NOMO-1 (cell line): ENCODE results near the gene FANCD2.
A peak's percentile ranks its signal among the peaks of the same experiment; 100 is the strongest.
"Not testable (repeated sequence)": the region's sequence is repeated elsewhere in the genome, so short reads cannot be mapped to it uniquely, and the experiment has no call there.

ENCODE experiments used
- DNase-seq, 2 experiments: peaks; one replicate each; lab custom pipeline; 2025; ENCODE audit not compliant: unreplicated experiment in 2 of 2; lab: John Stamatoyannopoulos, UW

Gene FANCD2

GRCh38 chr3:10012106-10012505 lies 14.1 kb upstream of the FANCD2 start:
- no peak for DNase-seq

GRCh38 chr3:10015461-10015904 lies 10.8 kb upstream of the FANCD2 start:
- DNase-seq, result peak in 1 of 2 experiments; percentile 5

DNA sequence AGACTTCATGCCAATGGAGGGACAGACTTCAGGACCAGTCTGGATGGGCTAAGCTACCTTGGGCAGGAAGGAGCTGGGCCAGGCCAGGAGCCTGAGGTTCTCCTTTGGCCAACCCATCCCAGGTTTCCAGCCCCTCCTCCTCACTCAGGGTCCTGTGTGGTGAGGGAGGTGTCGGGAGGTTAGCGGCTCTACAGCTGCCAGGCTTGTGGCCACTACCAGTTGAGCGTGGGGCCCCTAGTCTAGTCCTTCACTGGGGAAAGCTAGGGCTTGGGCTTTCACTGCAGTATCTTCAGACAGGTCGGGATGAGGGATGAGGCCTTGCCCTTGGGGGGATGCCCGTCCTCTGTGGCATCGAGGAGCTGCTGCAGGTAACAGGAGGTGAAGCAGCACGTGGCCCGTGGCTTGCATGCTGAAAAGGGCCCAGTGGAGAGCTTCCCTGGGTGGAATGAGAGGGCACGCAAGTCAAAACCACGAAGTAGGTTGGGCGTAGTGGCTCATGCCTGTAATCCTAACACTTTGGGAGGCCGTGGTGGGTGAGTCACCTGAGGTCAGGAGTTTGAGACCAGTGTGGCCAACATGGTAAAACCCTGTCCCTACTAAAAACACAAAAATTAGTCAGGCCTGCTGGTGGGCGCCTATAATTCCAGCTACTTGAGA lies 8.5 kb upstream of the FANCD2 start:
- no peak for DNase-seq

DNA sequence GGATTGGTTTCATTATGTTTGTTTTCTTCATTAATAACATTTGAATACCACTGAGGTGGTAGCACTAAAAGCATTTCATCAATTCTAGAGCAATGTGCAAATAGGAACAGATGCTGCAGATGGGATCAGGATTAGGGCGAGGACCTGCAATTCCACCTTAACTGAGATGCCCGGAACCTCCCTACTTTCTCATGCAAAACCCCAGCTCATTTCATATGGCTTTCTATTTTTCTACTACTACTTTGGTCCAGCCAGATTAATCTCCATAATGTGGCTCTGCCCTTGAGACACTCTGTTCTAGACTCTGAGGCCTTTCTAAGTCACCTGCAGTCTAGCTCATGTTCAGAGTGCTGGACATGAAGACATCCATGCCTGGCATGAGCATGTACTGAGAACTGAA lies 7.4 kb upstream of the FANCD2 start:
- DNase-seq, result not testable (repeated sequence)

DNA sequence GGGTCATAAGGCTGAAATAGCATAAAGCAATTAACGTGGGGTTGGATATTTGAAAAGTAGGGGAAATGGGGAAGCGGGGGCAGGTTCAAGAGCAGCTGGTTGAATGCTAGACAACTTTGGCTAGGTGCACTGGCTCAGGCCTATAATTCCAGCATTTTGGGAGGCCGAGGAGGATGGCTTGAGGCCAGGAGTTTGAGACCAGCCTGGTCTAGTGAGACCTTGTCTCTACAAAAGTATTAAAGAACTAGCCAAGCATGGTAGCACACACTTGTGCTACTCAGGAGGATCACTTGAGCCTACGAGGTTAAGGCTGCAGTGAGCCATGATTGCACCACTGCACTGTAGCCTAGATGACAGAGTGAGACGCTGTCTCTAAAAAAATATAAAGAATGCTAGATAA lies 6.9 kb upstream of the FANCD2 start:
- no peak for DNase-seq

- DNase-seq, result no peak
Observed at GRCh38 chr3:10021856-10022775, 4.1 kb upstream of the FANCD2 start.

DNA sequence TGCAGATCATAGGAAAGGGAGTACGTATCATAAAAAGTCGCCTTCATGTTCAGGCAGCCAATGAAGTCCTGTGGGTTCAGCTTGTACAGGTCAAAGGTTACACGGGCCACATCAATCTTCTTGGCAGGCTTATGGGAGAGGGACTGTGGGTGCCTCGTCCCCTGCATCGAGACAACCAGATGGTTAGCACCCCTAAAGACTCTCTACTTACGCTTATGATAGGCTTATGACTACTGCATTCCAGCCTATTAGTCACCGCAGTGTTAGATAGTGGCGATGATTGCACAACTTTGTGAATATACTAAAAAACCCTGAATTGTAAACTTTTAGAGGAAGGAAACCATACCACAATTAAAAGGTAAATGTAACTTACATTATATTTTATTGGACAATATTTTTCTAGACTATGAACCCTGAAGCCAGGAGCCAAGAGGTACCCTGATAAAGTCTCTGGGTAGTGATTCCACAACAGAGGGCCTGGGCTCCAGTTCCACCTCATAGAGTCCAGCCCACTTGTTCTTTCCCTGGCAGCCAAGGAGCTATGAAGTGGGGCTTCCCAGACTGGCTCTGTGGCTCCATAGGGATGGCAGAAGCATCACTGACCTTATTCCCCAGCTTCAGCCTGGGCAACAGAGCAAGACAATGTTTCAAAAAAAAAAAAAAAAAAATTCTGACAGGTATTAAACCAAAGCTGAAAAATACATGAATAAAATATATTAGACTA lies 2.5 kb upstream of the FANCD2 start:
- peak in 1 of 2 experiments; percentile 31 for DNase-seq

GRCh38 chr3:10025205-10026083 lies 793 bp upstream of the FANCD2 start:
- DNase-seq, result no peak

DNA sequence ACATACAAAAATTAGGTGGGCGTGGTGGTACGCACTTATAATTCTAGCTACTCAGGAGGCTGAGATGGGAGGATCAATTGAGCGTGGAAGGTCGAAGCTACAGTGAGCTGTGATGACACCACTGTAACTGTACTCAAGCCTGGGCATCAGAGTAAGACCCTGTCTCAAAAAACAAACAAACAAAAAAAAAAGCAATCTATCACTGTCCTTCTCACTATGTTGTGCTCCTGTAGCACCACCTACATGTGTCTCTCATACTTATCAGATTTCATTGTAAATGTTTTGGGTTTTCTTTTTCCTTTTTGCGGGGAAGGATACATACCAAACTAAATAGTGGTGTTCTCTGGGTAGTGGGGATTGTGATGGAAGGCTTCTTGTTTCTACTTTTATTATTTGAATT lies 14.8 kb downstream of the FANCD2 start:
- no peak for DNase-seq

GRCh38 chr3:10047876-10048275 lies 21.6 kb downstream of the FANCD2 start:
- no peak for DNase-seq

DNA sequence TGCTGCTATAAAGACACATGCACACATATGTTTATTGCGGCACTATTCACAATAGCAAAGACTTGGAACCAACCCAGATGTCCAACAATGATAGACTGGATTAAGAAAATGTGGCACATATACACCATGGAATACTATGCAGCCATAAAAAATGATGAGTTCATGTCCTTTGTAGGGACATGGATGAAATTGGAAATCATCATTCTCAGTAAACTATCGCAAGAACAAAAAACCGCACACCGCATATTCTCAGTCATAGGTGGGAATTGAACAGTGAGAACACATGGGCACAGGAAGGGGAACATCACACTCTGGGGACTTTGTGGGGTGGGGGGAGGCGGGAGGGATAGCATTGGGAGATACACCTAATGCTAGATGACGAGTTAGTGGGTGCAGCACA lies 26.8 kb downstream of the FANCD2 start:
- not testable (repeated sequence) for DNase-seq

DNA sequence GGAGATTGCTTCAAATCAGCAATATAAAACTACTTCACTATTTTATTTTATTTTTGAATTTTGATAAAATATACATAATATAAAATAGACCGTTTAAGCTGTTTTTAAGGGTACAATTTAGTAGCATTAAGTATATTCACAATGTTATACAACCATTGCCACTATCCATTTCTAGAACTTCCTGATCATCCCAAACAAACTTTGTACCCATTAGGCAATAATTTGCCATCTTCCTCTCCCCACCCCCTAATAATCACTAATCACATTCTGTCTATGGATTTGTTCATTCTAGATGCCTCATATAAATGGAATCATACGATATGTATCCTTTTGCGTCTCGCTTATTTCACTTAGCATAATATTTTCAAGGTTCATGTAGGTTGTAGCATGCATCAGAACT lies 28.9 kb downstream of the FANCD2 start:
- DNase-seq, result no peak

DNA sequence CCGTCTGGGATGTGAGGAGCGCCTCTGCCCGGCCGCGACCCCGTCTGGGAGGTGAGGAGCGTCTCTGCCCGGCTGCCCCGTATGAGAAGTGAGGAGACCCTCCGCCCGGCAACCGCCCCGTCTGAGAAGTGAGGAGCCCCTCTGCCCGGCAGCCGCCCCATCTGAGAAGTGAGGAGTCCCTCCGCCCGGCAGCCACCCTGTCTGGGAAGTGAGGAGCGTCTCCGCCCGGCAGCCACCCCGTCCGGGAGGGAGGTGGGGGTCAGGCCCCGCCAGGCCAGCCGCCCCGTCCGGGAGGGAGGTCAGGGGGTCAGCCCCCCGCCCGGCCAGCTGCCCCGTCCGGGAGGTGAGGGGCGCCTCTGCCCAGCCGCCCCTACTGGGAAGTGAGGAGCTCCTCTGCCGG lies 43.8 kb downstream of the FANCD2 start:
- not testable (repeated sequence) for DNase-seq

DNA sequence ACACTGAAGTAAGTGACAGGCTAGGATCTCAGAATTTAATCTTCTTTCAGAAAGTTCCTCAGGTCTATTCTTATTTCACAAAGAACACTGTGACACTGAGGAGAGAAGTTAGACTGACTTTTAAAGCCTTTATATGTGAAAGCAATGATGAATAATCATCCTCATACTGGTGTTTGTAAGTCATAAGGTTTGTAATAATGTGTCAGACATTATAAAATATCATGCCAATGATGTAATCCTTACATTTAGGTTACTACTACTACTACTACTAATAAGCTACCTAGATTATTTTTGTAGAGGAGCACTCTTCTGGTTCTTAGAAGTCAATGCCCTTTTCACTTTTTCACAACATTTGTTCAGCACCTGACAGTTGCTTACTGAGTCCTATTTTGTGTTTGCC lies 48.4 kb downstream of the FANCD2 start:
- DNase-seq, result no peak

GRCh38 chr3:10081871-10082270 lies 55.6 kb downstream of the FANCD2 start:
- DNase-seq, result no peak

DNA sequence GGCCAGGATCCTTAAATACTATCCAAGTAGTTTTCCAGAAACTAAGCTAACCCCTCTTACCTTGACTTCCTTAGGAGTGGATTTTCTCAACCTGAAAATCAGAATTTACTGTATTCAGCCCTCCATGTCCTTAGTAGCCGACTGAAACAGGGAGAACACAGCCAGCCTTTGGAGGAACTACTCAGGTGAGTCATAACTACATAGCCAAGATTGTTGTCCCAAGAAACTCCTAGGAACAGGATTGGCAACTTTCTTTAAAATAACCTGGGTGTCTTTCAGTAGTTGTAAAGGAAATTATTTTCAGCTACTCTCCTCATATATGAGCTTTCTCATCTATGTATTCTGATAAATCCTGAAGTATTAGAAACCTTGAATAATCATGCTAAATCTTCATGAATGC lies 59.5 kb downstream of the FANCD2 start:
- no peak for DNase-seq

DNA sequence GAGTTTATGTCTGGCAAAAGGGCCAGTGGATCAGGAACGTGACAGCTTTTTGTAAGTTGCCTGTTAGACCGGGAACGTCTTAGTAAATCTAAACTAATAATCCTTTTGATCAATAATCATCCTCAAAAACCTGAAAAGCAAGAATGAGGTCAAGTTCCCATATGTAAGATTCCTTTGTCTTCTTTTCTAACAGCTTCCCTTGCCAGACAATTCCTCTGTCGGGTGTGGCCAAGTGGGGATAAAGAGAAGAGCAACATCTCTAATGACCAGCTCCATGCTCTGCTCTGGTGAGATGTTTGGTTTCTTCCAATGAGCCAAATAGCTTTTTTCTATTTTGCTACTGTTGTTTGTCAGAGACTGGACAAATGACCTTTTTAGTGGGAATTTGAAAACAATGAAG lies 62.0 kb downstream of the FANCD2 start:
- no peak for DNase-seq

- DNase-seq, result no peak
Observed at GRCh38 chr3:10090179-10090578, 63.9 kb downstream of the FANCD2 start.

- not testable (repeated sequence) for DNase-seq
Observed at GRCh38 chr3:10090774-10091173, 64.5 kb downstream of the FANCD2 start.

GRCh38 chr3:10091387-10091786 lies 65.2 kb downstream of the FANCD2 start:
- not testable (repeated sequence) for DNase-seq
